ENCODE data around the gene SLC39A11. TPM values are rescaled to one million over a fixed set of nuclear protein-coding genes. Genes with fewer than 3 reads are reported as not detected.

SLC39A11 gene
- total RNA-seq, 1 experiment from 2014 or later, result 15.2 TPM

GRCh38 chr17:73030995-73031394 lies 61.5 kb downstream of the SLC39A11 start:
- H2BK5ac ChIP-seq (ENCODE audit: insufficient read length, low read length), result no peak overlapping the region
- H3K23ac ChIP-seq (ENCODE audit: insufficient read length, low read depth, low read length), result no peak overlapping the region
- peaks cover 2 to 7% of the 10 kb centered on the region in 2 experiments; a peak in 2 of 4 replicates for H3K4me1 Mint-ChIP-seq
- no peaks in the 10 kb centered on the region for H3K27me3 Mint-ChIP-seq (ENCODE audit: low read depth)
- no peak overlapping the region for H2AFZ ChIP-seq (ENCODE audit: low read length)
- H3K4me2 ChIP-seq (ENCODE audit: insufficient read depth, insufficient read length, low read length), result no peak overlapping the region
- no peaks in the 10 kb centered on the region for H4K20me1 ChIP-seq (ENCODE audit: control insufficient read depth, insufficient read depth, insufficient read length)
- no peaks in the 10 kb centered on the region for H3K36me3 Mint-ChIP-seq (ENCODE audit: insufficient read depth in 1 of 3, low read depth in 3 of 3)
- H2BK12ac ChIP-seq (ENCODE audit: insufficient read length, low read depth, low read length), result no peak overlapping the region
- TF ChIP-seq CTCF (conservative IDR thresholded peaks at IDR 0.05), result no peak
- no peak overlapping the region for H3T11ph ChIP-seq (ENCODE audit: low read length)
- no peaks in the 10 kb centered on the region for H3K27me3 ChIP-seq (ENCODE audit: insufficient read depth, low read length)
- H4K8ac ChIP-seq (replicated peaks; ENCODE audit: insufficient read length, low read depth, low read length), result no peak overlapping the region
- DNase-seq, result no peak
- H4K91ac ChIP-seq (ENCODE audit: insufficient read length, low read depth, low read length), result no peak overlapping the region
- H2BK20ac ChIP-seq (ENCODE audit: low read depth, low read length, poor library complexity, severe bottlenecking), result no peak overlapping the region
- no peaks in the 10 kb centered on the region for H3K23me2 ChIP-seq (ENCODE audit: insufficient read length, low read depth, low read length, poor library complexity, severe bottlenecking)
- no peak overlapping the region for H2BK15ac ChIP-seq (ENCODE audit: low read depth, low read length)
- H3K79me1 ChIP-seq (ENCODE audit: insufficient read depth, low read depth, low read length, poor library complexity, severe bottlenecking), result no peaks in the 10 kb centered on the region
- no peak overlapping the region for H3K56ac ChIP-seq (ENCODE audit: insufficient read length, low read depth, low read length)
- no peak overlapping the region for H3K18ac ChIP-seq (ENCODE audit: insufficient read length, low read depth, low read length)
- H3K9ac ChIP-seq (ENCODE audit: extremely low read depth, insufficient read length, low read length), result no peak overlapping the region
- no peaks in the 10 kb centered on the region for H3K9me3 ChIP-seq (ENCODE audit: control insufficient read depth, low read depth, low read length)
- H3K9me3 Mint-ChIP-seq, result no peaks in the 10 kb centered on the region
- H2AK5ac ChIP-seq (ENCODE audit: insufficient read length, low read length), result no peak overlapping the region
- no peak overlapping the region for H3K27ac ChIP-seq (ENCODE audit: insufficient read length, low read depth, low read length)
- no peaks in the 10 kb centered on the region for H3K4me1 ChIP-seq (ENCODE audit: insufficient read depth, low read length)
- H3K4me3 Mint-ChIP-seq, result no peak overlapping the region
- H3K14ac ChIP-seq (ENCODE audit: insufficient read depth, low read length), result no peak overlapping the region; the same call in 1 of the 2 replicates
- H3K79me2 ChIP-seq (ENCODE audit: insufficient read depth, low read length), result no peaks in the 10 kb centered on the region; the same call in 1 of the 2 replicates
- no peak overlapping the region for H4K5ac ChIP-seq (ENCODE audit: insufficient read length, low read depth, low read length)
- H2BK120ac ChIP-seq (ENCODE audit: low read depth, low read length, poor library complexity, severe bottlenecking), result no peak overlapping the region
- WGBS (ENCODE audit: extremely low coverage, insufficient read length, low lambda C conversion rate), result no CpG with 5 or more reads among the region's 4 CpGs
- no peak overlapping the region for H3K4ac ChIP-seq (ENCODE audit: low read depth, low read length)
- no peak overlapping the region for H3K27ac Mint-ChIP-seq
